Right renal cortex interstitium (tissue), 3 donors: ENCODE results near the gene KIF18B. TPM values are rescaled to one million over a fixed set of nuclear protein-coding genes. Genes with fewer than 3 reads are reported as not detected.
"Not testable (repeated sequence)": the region's sequence is repeated elsewhere in the genome, so short reads cannot be mapped to it uniquely, and the experiment has no call there.

ENCODE experiments used
- DNase-seq, 3 donors: peaks; one replicate each; pipeline ENCODE4 v3.0.0-alpha.2; 2013; ENCODE audit warnings: low read depth in 3 of 3, low spot score in 2 of 3
- polyA plus RNA-seq, 3 donors: library from polyadenylated mRNA; unstranded; fragments of 120-200 nt; gene quantifications; one replicate each; pipeline ENCODE4 v1.2.1, GENCODE V29; 2013; ENCODE audit not compliant: insufficient read length in 3 of 3

Gene KIF18B
- polyA plus RNA-seq, 3 donors = 9.0 to 9.7 (median 9.1) TPM

DNA sequence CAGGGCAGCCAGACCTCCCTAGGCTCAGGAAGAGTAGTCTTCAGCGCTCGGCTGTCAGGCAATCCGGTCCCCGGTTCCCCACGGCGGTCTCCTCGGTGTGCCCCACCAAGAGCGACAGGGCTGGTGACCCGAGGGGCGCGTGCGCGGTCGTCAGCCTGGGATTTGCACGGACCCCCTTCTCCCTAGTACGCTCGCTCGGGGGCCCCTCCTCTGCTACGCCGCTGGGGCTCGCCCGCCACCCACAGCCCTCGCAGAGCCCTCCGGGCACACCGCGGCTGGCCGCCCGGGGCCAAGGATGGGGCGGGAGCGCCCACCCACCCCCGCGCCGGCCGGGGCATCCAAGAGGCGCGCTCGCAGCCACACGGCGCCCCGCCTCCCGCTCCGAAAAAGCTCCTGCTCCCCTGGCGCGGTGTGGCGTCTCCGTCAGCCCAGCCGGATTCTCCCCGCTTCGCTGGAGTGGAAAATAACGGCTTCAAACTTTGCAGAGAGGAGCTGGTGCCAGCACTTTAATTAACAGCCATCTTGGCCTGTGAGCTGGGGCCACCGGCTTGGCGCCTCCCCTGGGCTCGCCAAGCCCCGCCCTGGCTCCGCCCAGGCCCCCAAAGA lies 22.7 kb upstream of the KIF18B start:
- DNase-seq = no peak

DNA sequence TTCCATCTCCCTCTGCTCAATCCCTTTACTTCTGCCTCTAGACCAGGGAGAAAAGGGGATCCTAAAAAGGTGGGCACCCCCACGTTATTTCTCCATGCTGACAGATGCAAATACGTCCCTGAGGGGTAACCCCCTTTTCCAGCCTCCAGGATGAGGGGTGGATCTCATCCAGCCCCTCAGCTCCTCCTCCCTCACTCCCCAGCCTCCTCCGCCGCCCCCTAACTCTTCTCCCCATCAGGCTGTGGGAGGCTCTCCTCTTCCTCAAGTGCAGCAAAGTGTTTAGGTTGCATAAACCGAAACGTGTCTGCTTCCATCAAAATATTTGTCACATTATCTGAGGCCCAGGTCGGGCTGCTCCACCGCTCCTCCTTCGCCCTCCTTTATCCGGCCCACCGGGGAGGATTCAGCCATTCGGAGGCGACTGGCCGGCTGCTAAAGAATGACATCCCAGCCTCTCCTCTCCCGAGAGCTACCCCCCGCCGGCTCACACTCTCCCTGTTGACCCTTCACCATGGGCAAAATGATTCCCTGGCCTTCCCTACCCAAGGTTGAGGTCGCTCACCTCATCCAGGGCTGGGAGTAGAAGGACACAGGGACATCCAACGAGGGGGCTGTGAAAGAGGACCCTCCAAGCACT lies 21.7 kb upstream of the KIF18B start:
- no peak for DNase-seq

DNA sequence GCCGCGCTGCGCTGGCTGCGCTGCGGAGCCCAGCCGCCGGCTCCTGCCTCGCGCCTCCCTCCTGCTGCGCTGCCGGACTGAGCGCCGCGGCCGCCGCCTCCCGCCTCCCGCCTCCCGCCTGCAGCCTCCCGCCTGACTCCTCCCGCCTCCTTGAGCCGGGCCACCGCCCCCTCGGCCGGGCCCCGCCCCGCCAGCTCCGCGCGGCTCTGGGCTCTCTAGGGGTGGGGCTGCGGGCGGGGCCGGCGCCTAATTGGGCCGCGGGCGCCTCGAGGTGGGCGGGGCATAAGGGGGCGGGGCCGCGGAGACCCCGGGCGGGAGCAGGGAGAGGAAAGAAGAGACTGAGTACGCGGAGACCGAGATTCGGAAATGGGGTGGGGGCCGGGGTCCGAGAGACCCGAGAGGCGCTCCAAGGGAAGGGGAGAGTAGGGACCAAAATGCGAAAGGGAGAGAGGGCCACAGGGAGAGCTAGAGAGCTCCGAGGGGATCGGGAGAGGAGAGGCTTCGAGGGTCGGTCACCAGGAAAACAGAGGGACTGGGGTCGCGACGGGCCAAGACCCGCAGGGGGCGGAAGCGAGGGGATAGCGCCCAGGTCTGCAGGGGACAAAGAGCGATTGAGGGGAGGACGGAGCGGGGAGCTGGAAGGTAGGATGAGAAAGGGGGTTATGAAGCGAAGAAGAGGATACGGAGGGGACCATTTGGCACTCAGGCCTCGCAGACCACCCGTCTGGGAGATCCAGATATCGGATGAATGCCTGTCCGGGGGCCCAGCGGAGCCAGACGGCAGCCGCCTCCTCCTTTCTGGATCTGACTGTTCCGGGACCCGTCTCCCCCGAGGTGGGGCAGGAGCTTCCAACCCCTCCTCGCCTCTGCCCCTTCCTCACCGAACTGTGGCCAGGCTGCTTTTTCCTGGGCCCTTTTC lies 20.9 kb upstream of the KIF18B start, which contains the start of gene C1QL1:
C1QL1 (minus strand) TSS at position 79 of the 919 bp plus-strand sequence. CDS start 255 bp downstream, outside the sequence.
- DNase-seq = peak; percentile 61 to 89 (median 82)

DNA sequence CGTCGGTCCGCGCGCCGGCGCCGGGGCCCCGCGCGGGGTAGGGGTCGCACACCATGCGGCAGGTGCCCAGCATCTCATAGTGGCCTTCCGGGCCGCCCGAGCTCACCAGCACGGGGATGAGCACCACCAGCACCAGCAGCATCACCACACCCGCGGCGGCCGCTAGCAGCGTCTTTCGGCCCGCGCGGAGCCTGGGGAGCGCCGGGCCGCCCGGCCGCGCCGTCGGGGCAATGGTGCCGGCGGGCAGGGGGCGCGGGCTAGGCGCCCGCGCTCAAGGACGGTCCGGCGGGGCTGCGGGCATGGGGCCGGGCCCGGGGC lies 20.3 kb upstream of the KIF18B start:
- no peak for DNase-seq

DNA sequence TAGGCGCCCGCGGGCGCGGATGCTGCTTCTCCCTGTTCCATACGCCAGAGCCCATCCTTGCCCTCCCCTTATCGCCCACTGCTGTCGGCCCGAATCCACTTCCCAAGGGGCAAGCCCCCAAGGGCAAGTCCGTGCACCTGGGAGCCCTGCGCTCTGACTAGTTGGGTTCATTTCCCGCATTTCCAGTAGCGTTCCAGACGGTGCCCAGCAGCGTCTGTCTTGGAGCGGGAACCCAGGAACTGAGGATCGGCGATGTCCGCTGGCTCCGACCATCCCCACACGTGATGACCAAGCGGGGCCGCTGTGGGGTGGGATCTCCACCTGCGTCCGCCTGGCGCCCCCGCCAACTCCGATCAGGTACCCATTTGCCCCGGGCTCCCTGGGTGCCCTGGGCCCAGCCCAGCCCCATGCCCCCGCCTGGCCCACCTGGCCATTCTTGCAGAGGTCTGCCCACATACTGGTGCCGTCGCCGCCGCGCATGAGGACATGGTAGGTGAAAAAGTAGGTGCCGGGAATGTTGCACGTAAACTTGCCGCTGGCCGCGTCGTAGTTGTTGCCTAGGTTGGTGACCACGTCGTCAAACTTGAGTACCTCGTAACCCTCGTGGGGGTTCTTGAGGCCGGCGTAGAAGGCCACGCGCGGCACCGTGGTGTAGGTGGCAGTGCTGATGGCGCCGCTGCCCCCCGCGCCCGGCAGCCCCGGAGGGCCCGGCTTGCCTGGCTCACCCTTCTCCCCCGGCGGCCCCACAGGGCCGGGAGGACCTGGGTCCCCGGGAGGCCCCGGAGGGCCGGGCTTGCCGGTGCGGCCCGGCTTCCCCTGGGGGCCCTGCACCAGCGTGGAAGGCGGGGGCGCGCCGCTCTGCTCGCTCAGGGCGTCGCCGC lies 19.7 kb upstream of the KIF18B start:
- no peak for DNase-seq

DNA sequence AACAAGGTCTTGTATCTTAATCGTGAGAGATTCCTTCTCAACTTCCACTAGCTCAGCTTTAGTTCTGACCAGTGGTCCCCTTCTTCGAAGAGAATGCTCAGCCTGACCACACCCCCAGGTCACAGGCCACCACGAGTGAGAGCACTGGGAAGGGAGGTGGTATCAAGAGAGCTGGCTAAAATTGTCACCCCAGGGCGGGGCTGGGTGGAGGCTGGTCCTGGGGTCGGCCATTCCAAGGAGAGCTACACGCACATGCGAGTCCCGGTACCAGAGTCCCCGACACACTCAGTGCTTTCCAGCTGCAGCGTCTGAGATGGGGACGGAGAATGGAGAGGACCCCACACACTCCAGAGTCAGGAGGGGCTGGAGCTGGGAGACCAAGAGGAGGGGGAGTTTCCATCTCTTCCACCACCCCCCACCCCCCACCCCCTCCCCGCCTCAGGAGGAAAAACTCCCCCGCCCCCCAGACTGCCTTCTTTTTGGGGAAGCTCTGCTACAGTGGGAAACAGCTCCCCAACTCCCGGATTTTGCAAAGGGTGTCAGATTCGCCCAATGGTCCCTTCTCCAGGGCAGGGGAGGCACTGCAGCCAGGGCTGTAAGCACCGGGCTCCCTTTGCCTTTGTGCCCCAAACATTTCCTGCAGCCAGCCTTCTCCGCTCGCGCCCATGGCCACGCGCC lies 18.9 kb upstream of the KIF18B start:
- DNase-seq = no peak

DNA sequence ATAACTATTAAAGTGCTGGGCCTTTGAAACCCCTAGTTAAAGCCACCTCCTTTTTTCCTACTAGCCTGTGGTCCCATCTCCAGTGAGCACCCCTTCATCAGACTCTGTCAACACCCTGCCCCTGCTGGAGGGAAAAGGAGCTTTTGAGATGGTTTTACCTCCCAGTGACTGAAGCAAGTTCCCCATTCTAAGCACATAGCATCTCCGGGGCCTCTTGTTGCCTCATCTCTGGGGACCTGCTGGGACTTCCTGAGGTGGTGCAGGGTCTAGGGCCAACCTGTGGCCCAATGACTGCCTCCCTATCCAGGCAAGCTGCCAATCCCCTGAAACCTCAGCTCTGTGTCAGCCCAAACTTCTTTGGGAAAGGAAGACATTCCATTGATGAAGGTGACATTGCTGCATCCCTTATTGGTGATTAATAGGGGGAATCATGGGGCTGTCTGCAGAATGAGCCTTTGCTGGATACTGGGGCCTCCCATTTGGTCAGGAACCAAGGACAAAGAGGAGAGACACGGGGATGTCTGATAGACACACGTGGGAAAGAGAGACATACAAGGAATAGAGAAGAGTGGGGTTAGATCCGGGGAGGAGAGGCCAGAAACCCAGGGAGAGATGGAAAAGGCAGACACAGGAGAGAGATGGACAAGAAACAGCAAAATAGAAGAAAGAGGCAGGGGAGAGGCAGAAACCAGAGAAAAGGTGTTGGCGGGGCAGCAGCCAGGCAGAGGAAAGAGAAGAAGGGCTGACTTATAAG lies 18.1 kb upstream of the KIF18B start:
- DNase-seq = no peak

DNA sequence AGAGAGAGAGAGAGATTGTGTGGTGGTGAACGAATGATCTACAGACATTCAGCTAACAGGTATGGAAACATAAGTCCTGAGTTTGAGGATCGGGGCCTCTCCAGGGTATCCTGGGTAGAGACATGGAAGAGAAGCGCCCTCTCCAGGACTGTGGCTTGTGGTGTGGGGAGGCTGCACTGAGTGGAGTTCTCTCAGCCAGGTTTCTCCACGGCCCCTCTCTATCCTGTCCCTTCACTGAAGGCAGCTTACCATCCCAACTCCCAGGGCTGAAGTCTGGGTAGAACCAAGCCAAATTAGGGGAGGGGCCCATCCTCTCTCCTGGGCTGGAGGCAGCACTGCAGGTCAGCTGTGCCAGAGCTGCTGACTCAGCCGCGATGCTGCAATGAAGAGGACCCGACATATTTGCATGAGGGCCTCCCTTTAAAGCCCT lies 14.4 kb upstream of the KIF18B start:
- DNase-seq = no peak

DNA sequence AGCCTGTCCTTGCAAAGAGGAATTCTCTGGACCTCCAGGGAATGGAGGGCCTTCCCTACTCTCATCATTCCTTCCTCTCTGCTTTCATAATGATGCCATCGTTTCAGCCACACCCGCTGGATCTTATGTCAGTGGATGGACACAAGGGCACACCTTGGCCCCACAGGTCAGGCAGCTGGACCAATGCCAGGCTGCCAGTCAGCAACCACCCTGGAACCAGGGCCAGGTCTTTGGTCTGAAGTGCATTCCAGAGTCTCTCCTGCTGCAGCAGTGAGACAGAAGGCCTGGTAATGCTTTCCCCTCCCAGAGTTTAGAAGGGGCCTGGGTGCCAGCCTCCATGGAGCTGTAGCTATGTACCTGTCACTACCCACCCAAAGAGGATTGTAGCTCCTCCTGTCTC lies 13.1 kb upstream of the KIF18B start:
- no peak for DNase-seq

DNA sequence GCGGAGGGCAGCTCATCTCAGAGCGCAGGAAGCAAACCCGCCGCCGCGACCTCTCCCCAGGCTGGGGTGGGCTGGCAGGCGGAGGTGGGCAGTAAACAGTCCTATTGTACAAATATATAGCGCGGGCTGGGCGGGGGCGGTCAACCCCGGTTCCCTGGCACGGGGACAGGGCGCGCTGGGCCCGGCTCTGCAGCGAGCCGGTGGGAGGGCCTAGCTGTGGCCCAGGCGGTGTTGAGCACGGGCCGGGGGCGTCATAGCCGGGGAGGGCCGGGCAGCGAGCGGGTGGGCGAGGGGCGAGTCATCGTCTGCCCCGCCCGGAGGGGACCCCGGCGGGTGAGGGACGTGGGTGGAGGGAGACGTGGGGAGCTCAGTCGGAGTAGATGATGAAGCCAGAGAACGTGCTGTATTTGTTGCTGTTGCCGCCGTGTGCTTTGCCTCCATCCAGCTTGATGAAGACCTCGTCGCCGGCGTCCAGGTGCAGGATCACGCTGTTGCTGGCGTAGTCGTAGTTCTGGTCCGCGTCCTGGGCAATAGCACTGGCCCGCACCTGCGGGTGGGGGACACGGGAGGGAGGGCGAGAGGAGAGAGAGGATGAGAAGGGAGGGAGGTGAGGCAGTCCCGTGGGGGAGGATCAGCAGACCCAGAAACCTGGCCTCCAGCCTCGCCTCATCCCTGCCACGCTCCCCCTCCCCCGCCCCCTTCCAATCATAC lies 12.4 kb upstream of the KIF18B start:
- no peak for DNase-seq

DNA sequence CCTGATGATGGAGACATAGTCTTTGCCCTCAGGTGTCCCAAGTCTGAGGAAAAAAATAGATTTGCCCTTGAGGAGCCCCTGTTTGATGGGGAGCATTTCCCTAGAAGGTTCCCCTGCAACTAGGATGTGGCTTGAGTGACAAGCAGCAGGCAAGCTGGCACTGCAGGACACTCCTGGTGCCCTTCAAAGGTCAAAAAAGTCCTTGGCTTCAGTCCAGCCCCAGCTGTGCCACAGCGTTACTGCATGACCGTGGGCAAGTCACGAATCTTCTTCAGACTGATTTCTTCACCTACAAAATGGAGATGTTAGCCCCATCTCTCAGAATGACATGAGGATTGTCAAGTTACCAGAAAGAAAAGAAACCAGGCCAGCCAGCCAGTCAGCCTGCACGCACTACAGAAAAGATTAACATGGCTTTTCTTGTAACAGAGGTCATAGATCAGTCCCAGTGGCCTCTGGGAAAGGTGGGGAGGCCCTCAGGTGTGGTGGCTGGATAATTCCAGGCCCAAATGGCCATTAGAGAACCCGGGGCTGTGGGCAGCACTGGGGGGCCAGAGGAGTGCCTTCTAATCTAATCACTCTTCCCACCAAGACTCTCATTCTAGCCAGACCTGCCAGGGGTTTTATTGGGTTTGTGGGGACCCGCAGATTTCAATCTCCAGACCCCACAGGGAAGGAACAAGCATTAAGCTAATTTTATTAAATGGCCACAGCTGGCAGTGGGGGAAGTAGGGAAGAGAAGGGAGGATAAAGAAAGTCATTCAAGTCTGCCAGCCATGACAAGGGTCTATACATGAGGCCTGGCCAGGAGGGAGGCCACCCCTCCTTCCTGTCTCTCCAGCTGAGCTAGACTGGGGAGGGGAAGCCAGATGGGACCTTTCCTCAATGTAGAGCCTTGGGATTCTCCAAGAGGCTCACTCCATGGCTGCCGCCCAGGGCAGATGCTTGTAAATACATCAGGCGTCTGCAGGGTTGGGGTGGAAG lies 9.7 kb upstream of the KIF18B start:
- DNase-seq = no peak

DNA sequence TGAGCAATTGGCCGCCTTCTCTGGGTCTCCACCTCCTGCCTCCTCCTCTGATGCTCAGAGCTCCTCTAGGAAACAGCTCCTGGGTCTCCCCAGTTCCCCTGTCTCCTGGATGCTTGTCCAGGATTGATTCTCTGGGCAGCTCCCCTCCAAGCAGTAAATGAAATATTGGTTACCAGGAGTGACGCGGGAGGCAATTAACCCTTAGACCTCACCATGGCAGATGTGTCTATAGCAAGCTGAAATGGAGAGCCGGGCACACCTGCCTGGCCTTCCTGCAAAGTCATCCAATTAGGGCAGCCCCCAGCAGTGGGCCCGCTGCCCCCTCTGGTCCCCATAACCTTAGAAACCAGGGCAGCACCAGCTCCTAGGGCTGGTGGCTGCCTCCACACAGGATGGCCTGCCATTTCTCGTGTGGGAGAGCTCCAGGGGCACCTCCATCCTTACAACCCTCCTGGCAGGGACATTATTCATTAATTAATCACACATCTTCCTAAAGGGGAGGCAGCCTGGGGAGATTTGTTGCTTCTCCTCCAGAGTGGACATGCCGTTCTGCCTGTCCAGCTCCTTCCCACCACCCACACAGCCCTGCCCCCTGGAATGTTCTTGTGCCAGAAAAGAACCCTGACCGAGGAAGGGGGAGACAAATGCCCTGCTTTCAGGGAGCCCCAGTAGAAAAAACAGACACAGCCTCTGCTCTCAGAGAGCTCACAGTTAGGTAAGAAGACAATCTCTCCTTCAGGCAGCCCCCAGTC lies 8.3 kb upstream of the KIF18B start:
- DNase-seq = no peak

DNA sequence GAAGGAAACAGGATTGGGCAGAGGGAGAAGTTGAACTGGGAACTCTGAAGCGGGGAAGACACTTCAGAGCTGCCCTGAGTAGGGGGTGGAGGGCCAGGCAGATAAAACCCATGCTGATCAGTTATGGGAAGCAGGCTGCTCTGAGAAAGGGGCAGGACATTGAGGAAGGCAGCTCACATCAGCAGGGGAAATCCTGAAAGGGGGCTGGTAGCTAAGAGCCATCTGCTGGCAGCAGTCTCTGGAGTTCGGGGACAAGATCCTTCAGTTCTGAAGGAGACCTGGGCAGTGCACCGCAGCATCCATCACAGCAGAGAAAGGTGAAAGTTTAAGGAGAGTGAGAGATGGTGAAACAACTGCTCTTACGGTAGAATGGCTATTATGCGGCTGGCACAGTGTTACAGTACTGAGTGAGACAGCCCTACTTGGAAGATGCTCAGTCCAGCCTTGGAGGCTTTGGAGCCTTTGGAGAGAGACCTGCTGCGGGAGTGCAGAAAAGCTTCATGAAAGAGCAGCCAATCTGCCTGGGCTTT lies 5.4 kb upstream of the KIF18B start:
- no peak for DNase-seq

DNA sequence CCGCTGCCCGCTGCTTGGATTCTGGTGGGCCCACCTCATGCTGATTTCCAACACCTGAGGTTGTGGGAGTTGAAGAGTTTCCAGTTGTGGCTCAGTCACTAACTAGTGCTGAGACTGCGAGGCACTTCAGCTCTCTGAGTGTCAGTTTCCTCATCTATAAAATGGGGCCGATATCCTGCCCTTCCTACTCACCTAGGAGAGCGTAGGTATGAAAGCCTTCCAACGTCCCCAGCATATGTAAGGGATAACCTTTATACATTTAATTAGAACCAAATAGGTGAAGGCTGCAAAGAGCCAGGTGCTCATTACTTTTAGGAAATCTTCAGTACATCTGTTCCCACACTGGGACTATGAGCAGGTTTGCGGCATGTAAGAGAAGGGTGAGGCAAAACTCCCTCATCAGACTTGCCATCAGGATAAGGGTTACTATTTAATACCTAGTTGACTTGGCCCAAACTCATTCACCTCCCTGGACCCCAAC lies 782 bp upstream of the KIF18B start:
- DNase-seq = no peak

DNA sequence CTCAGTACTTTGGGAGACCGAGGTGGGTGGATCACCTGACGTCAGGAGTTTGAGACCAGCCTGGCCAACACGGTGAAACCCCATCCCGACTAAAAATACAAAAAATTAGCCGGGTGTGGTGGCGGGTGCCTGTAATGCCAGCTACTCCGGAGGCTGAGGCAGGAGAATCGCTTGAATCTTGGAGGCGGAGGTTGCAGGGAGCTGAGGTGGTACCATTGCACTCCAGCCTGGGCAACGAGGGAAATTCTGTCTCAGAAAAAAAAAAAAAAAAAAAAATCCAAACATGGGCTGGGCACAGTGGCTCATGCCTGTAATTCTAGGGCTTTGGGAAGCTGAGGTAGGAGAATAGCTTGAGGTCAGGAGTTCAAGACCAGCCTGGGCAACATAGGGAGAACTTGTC lies 1.9 kb downstream of the KIF18B start:
- not testable (repeated sequence) for DNase-seq

DNA sequence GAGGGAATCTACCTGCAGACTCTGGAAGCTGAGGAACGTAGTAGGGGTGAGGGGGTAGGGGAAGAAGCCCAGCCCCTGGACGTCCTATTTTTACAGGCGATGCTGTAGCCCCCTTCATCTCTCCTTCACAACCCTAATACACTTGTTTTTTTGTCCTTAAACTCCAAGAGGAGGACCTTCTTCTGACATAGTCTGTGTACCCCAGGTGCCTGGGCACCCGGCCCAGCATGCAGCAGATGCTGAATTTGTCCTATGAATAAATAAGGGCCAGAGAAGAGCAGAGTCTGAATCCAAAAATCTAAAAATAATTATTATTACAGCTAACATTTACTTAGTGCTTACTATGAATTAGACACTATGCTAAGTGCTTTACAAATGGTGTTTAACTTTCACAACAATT lies 5.1 kb downstream of the KIF18B start:
- DNase-seq = no peak
